ENCODE results near the gene CDH24. TPM values are rescaled to one million over a fixed set of nuclear protein-coding genes. Genes with fewer than 3 reads are reported as not detected.
A peak's percentile ranks its signal among the peaks of the same experiment; 100 is the strongest.

Gene CDH24
- total and polyA plus RNA-seq, 9 of the 15 experiments (the other 6 are each of a cell fraction or from before 2014, with no cell fraction given), result 0.04 to 16.2 (median 4.9) TPM

GRCh38 chr14:23093991-23094665, 36.8 kb upstream of the CDH24 start (continued):
- no peak for TF ChIP-seq RBM34 (IDR thresholded peaks at IDR 0.05; ENCODE audit: borderline replicate concordance, insufficient read depth, low read length)
- no peak for TF ChIP-seq BRF1 (IDR thresholded peaks at IDR 0.05; ENCODE audit: borderline replicate concordance, extremely low read depth, insufficient read length)
- no peak for TF ChIP-seq ZNF561 (CRISPR knock-in tag; conservative IDR thresholded peaks at IDR 0.05)
- peak; percentile 74 for TF ChIP-seq ARHGAP35 (IDR thresholded peaks at IDR 0.05; ENCODE audit: partially characterized antibody)
- TF ChIP-seq BDP1 (IDR thresholded peaks at IDR 0.05; ENCODE audit: insufficient read depth, insufficient read length), result no peak
- TF ChIP-seq NKRF (IDR thresholded peaks at IDR 0.05; ENCODE audit: borderline replicate concordance), result peak; percentile 75
- TF ChIP-seq ZNF668 (CRISPR knock-in tag; IDR thresholded peaks at IDR 0.05), result no peak
- no peak for TF ChIP-seq MTA3 (IDR thresholded peaks at IDR 0.05; ENCODE audit: borderline replicate concordance)
- TF ChIP-seq SMARCE1 (IDR thresholded peaks at IDR 0.05), result peak; percentile 83
- TF ChIP-seq ZNF407 (IDR thresholded peaks at IDR 0.05; ENCODE audit: low read depth), result peak; percentile 15; the same call in 1 of the 2 replicates
- no peak for TF ChIP-seq TEAD2 (tag; IDR thresholded peaks at IDR 0.05)
